Upper lobe of left lung (tissue), 6 donors: Measurements from ENCODE around the gene DZANK1. TPM values are rescaled to one million over a fixed set of nuclear protein-coding genes. Genes with fewer than 3 reads are reported as not detected.

Experiments used
- ATAC-seq, 2 donors: fragments of 200-7000 bp; cut with Tn5 transposase; one replicate each; pipeline ENCODE4 v1.9.1; 2022; ENCODE audit warnings: mild to moderate bottlenecking in 2 of 2, moderate library complexity in 2 of 2; ENCODE audit not compliant: low FRiP score in 2 of 2
- DNase-seq, 2 donors: peaks; one replicate each; pipeline ENCODE4 v3.0.0-alpha.2; 2019 to 2020
- H3K27ac ChIP-seq, 4 donors: fragments of 200-600 bp; sonication (generic); one replicate each; pipeline ENCODE4 v1.5.1; 2016 to 2019
- H3K27me3 ChIP-seq, 4 donors: fragments of 200-600 bp; sonication (generic); one replicate each; pipeline ENCODE4 v1.5.1; 2017 to 2019
- H3K36me3 ChIP-seq, 4 donors: fragments of 200-600 bp; sonication (generic); one replicate each; pipeline ENCODE4 v1.5.1; 2016 to 2019
- H3K4me1 ChIP-seq, 4 donors: fragments of 200-600 bp; sonication (generic); one replicate each; pipeline ENCODE4 v1.5.1; 2018 to 2019
- H3K4me3 ChIP-seq, 4 donors: fragments of 200-600 bp; sonication (generic); one replicate each; pipeline ENCODE4 v1.5.1; 2017 to 2019; ENCODE audit warnings: mild to moderate bottlenecking in 2 of 4, moderate library complexity in 1 of 4
- H3K9me3 ChIP-seq, 4 donors: fragments of 200-600 bp; sonication (generic); one replicate each; pipeline ENCODE4 v1.5.1; 2018 to 2019
- CTCF ChIP-seq, 6 experiments: fragments of 450-650 bp in 4 of 6; fragments of 200-600 bp in 2 of 6; sonication (generic) in 2 of 6; IDR thresholded peaks; one replicate each; pipeline ENCODE4 v1.5.1; 2016 to 2019; ENCODE audit warnings: antibody characterized with exemption in 6 of 6
- EP300 ChIP-seq, 4 donors: sonication (generic); formaldehyde crosslinking; IDR thresholded peaks; one replicate each; pipeline ENCODE4 v1.5.1; 2017; ENCODE audit warnings: antibody characterized with exemption in 4 of 4, control low read depth in 2 of 4
- POLR2A ChIP-seq, 4 donors: fragments of 450-650 bp; IDR thresholded peaks; one replicate each; pipeline ENCODE4 v1.5.1; 2016 to 2017; ENCODE audit warnings: antibody characterized with exemption in 4 of 4, mild to moderate bottlenecking in 2 of 4
- POLR2AphosphoS5 ChIP-seq, 2 donors: sonication (generic); formaldehyde crosslinking; IDR thresholded peaks; one replicate each; pipeline ENCODE4 v1.5.1; 2017; ENCODE audit warnings: antibody characterized with exemption in 2 of 2
- WGBS, 2 donors: methylation state at CpG; one replicate each; pipeline ENCODE4 v1.1.5; 2017 to 2018; 5-methylcytosine and 5-hydroxymethylcytosine counted together
- total RNA-seq, 6 donors: library from RNA; depleted of rRNA in 4 of 6; stranded (reverse); fragments of >200 nt in 4 of 6; gene quantifications; one replicate each; pipeline versions ENCODE4 v1.1.0 to v1.2.1, GENCODE V29; 2016 to 2021
- donor health status: DM: no; HTN: no; CAD: no; lungs with moderate emphysema.
- donor health status: DM: no; HTN: yes; CAD: no; lungs with severe emphysema.

The DZANK1 gene
- total RNA-seq, 6 donors from 2014 or later, result 1.8 to 12.8 (median 4.4) TPM

- H3K9me3 ChIP-seq, result no peaks in the 10 kb centered on the region
- DNase-seq (no peak), ATAC-seq (no peak)
- TF ChIP-seq CTCF (IDR thresholded peaks at IDR 0.05), result no peak
- no peak for TF ChIP-seq POLR2A (IDR thresholded peaks at IDR 0.05)
- TF ChIP-seq EP300 (IDR thresholded peaks at IDR 0.05), result no peak
- TF ChIP-seq POLR2AphosphoS5 (IDR thresholded peaks at IDR 0.05), result no peak
- H3K27ac ChIP-seq, result no peak overlapping the region
- H3K4me3 ChIP-seq, result no peak overlapping the region
- WGBS, 2 donors, result 53 to 60% methylated on average over 1 of the region's 1 CpG
- no peaks in the 10 kb centered on the region for H3K36me3 ChIP-seq
- no peaks in the 10 kb centered on the region for H3K27me3 ChIP-seq
- H3K4me1 ChIP-seq, result no peaks in the 10 kb centered on the region
Measured at GRCh38 chr20:18372296-18372695, 94.5 kb downstream of the DZANK1 start.

- H3K36me3 ChIP-seq, result no peaks in the 10 kb centered on the region
- no peaks in the 10 kb centered on the region for H3K4me1 ChIP-seq
- ATAC-seq (no peak), DNase-seq (no peak)
- no peak overlapping the region for H3K4me3 ChIP-seq
- TF ChIP-seq EP300 (IDR thresholded peaks at IDR 0.05) (no peak), POLR2A (IDR thresholded peaks at IDR 0.05) (no peak), CTCF (IDR thresholded peaks at IDR 0.05) (no peak), POLR2AphosphoS5 (IDR thresholded peaks at IDR 0.05) (no peak)
- WGBS, 2 donors, result 86 to 90% methylated on average over 2 of the region's 2 CpGs
- no peaks in the 10 kb centered on the region for H3K27me3 ChIP-seq
- no peak overlapping the region for H3K27ac ChIP-seq
- no peaks in the 10 kb centered on the region for H3K9me3 ChIP-seq
Measured at GRCh38 chr20:18364768-18365167, 102.1 kb downstream of the DZANK1 start.

- TF ChIP-seq CTCF (IDR thresholded peaks at IDR 0.05) (no peak), EP300 (IDR thresholded peaks at IDR 0.05) (no peak)
- Histone ChIP-seq H3K4me3 (no peak overlapping the region), H3K4me1 (no peaks in the 10 kb centered on the region), H3K9me3 (no peaks in the 10 kb centered on the region), H3K27ac (no peak overlapping the region), H3K36me3 (no peaks in the 10 kb centered on the region), H3K27me3 (no peaks in the 10 kb centered on the region)
- ATAC-seq, result peak in 1 of 2 donors; percentile 36
- 100% methylated on average over 1 to 2 of the region's 2 CpGs for whole genome bisulfite sequencing, 2 donors
- no peak for DNase-seq
Measured at GRCh38 chr20:18363708-18364107, 103.1 kb downstream of the DZANK1 start.

- Histone ChIP-seq H3K27me3 (no peaks in the 10 kb centered on the region), H3K27ac (no peak overlapping the region), H3K9me3 (no peaks in the 10 kb centered on the region), H3K4me1 (no peaks in the 10 kb centered on the region), H3K4me3 (no peak overlapping the region), H3K36me3 (no peaks in the 10 kb centered on the region)
- 83 to 87% methylated on average over 13 of the region's 13 CpGs for WGBS, 2 donors
- ATAC-seq (no peak), DNase-seq (peak in 1 of 2 donors; percentile 48)
- no peak for TF ChIP-seq EP300 (IDR thresholded peaks at IDR 0.05)
- TF ChIP-seq CTCF (IDR thresholded peaks at IDR 0.05), result no peak
Measured at GRCh38 chr20:18362916-18363315, 103.9 kb downstream of the DZANK1 start.

- 86 to 100% methylated on average over 1 of the region's 1 CpG for WGBS, 2 donors
- Histone ChIP-seq H3K36me3 (no peaks in the 10 kb centered on the region), H3K27me3 (no peaks in the 10 kb centered on the region), H3K4me1 (no peaks in the 10 kb centered on the region), H3K27ac (no peak overlapping the region), H3K4me3 (no peak overlapping the region), H3K9me3 (no peaks in the 10 kb centered on the region)
- TF ChIP-seq EP300 (IDR thresholded peaks at IDR 0.05) (no peak), POLR2AphosphoS5 (IDR thresholded peaks at IDR 0.05) (no peak), CTCF (IDR thresholded peaks at IDR 0.05) (no peak)
- DNase-seq (no peak), ATAC-seq (no peak)
Measured at GRCh38 chr20:18361678-18362077, 105.2 kb downstream of the DZANK1 start.
